DMS79 treated with DMSO at 0.1 percent for 48 hours (cell line): Measurements from ENCODE around the gene CYTH1.
"Not testable (repeated sequence)": the region's sequence is repeated elsewhere in the genome, so short reads cannot be mapped to it uniquely, and the experiment has no call there.

ENCODE experiments used
- DNase-seq: peaks from one replicate; lab custom pipeline; 2025; lab: John Stamatoyannopoulos, UW

CYTH1 gene

GRCh38 chr17:78759969-78760352, 22.1 kb downstream of the CYTH1 start:
- DNase-seq: no peak

GRCh38 chr17:78759203-78759968, 22.7 kb downstream of the CYTH1 start:
- DNase-seq: peak; percentile 23

GRCh38 chr17:78753316-78754250, 28.5 kb downstream of the CYTH1 start:
- no peak for DNase-seq

GRCh38 chr17:78751447-78752161, 30.5 kb downstream of the CYTH1 start:
- DNase-seq: no peak

- DNase-seq: not testable (repeated sequence)
Observed at GRCh38 chr17:78751000-78751399, 31.1 kb downstream of the CYTH1 start.

- no peak for DNase-seq
Observed at GRCh38 chr17:78748730-78749317, 33.2 kb downstream of the CYTH1 start.

- DNase-seq: no peak
Observed at GRCh38 chr17:78748048-78748729, 33.9 kb downstream of the CYTH1 start.

GRCh38 chr17:78747488-78747887, 34.6 kb downstream of the CYTH1 start:
- DNase-seq: no peak

GRCh38 chr17:78746949-78747269, 35.2 kb downstream of the CYTH1 start:
- DNase-seq: no peak

- no peak for DNase-seq
Observed at GRCh38 chr17:78746263-78746948, 35.7 kb downstream of the CYTH1 start.

- DNase-seq: no peak
Observed at GRCh38 chr17:78745407-78746088, 36.5 kb downstream of the CYTH1 start.

GRCh38 chr17:78742901-78743300, 39.2 kb downstream of the CYTH1 start:
- DNase-seq: no peak

- DNase-seq: no peak
Observed at GRCh38 chr17:78741644-78742284, 40.3 kb downstream of the CYTH1 start.

- DNase-seq: no peak
Observed at GRCh38 chr17:78739331-78739931, 42.6 kb downstream of the CYTH1 start.

GRCh38 chr17:78738698-78739097, 43.4 kb downstream of the CYTH1 start:
- no peak for DNase-seq

GRCh38 chr17:78738278-78738677, 43.8 kb downstream of the CYTH1 start:
- DNase-seq: no peak

GRCh38 chr17:78737332-78737731, 44.7 kb downstream of the CYTH1 start:
- DNase-seq: peak; percentile 1

GRCh38 chr17:78736526-78737079, 45.5 kb downstream of the CYTH1 start:
- DNase-seq: peak; percentile 58
